Naive thymus-derived CD4-positive, alpha-beta T cell (primary cell): ENCODE data around the gene ACER2. TPM values are rescaled to one million over a fixed set of nuclear protein-coding genes. Genes with fewer than 3 reads are reported as not detected.
"Not testable (repeated sequence)": the region's sequence is repeated elsewhere in the genome, so short reads cannot be mapped to it uniquely, and the experiment has no call there.

Source experiments
- ATAC-seq: fragments of 150-1000 bp; cut with Tn5 transposase; 2 replicates; pipeline ENCODE4 v1.10.0; 2021; ENCODE audit warnings: mild to moderate bottlenecking, moderate library complexity
- CTCF ChIA-PET: fragments of 350-600 bp; sonication (Branson Sonifier 250); formaldehyde crosslinking; loops from one replicate; lab custom pipeline; 2021; ENCODE audit warnings: antibody characterized with exemption; lab: Charles Lee
- POLR2A ChIA-PET: fragments of 350-600 bp; sonication (Branson Sonifier 250); formaldehyde crosslinking; loops from one replicate; lab custom pipeline; 2021; ENCODE audit warnings: antibody characterized with exemption, inconsistent platforms; lab: Charles Lee
- DNase-seq, 9 donors: peaks; one replicate each; pipeline versions ENCODE4 v3.0.0 to v3.0.0-alpha.2; 2020 to 2022; ENCODE audit warnings: mixed read lengths in 1 of 9
- H3K27ac ChIP-seq: one replicate; pipeline ENCODE4 v1.7.0; 2013; ENCODE audit warnings: mild to moderate bottlenecking, low read depth, low read length, moderate library complexity
- H3K27me3 ChIP-seq, 2 donors: one replicate each; pipeline ENCODE4 v1.7.0; 2013; ENCODE audit warnings: low read length in 2 of 2, mild to moderate bottlenecking in 2 of 2, moderate library complexity in 2 of 2; ENCODE audit not compliant: control insufficient read depth in 2 of 2, insufficient read depth in 2 of 2
- H3K36me3 ChIP-seq, 3 experiments: 1 replicate in 2 of 3; 2 replicates in 1 of 3; pipeline ENCODE4 v1.7.0; 2013; ENCODE audit warnings: low read length in 3 of 3, mild to moderate bottlenecking in 3 of 3, moderate library complexity in 1 of 3; ENCODE audit not compliant: insufficient read depth in 3 of 3, control insufficient read depth in 2 of 3
- H3K4me1 ChIP-seq, 2 donors: one replicate each; pipeline ENCODE4 v1.7.0; 2013; ENCODE audit warnings: low read length in 2 of 2, mild to moderate bottlenecking in 2 of 2, moderate library complexity in 1 of 2; ENCODE audit not compliant: control insufficient read depth in 2 of 2, insufficient read depth in 2 of 2
- H3K4me3 ChIP-seq: 2 replicates; pipeline ENCODE4 v1.7.0; 2013; ENCODE audit warnings: mild to moderate bottlenecking, low read length
- H3K9me3 ChIP-seq, 3 experiments: 1 replicate in 2 of 3; 2 replicates in 1 of 3; pipeline ENCODE4 v1.7.0; 2013; ENCODE audit warnings: low read length in 3 of 3; ENCODE audit not compliant: control insufficient read depth in 2 of 3
- H3K27ac Mint-ChIP-seq, 9 donors: one replicate each; pipeline ENCODE4 v1.8.0; 2020 to 2022; ENCODE audit warnings: mixed read lengths in 9 of 9, mild to moderate bottlenecking in 8 of 9, moderate library complexity in 5 of 9, inconsistent platforms in 2 of 9
- H3K27me3 Mint-ChIP-seq, 5 donors: one replicate each; pipeline ENCODE4 v1.8.0; 2021 to 2022; ENCODE audit warnings: mixed read lengths in 5 of 5, mild to moderate bottlenecking in 1 of 5
- H3K36me3 Mint-ChIP-seq, 5 donors: one replicate each; pipeline ENCODE4 v1.8.0; 2020 to 2022; ENCODE audit warnings: mixed read lengths in 5 of 5, mild to moderate bottlenecking in 3 of 5, inconsistent platforms in 1 of 5
- H3K4me1 Mint-ChIP-seq, 7 donors: one replicate each; pipeline ENCODE4 v1.8.0; 2020 to 2022; ENCODE audit warnings: mixed read lengths in 7 of 7, mild to moderate bottlenecking in 3 of 7, inconsistent platforms in 1 of 7
- H3K4me3 Mint-ChIP-seq, 10 donors: one replicate each; pipeline ENCODE4 v1.8.0; 2020 to 2022; ENCODE audit warnings: mild to moderate bottlenecking in 10 of 10, mixed read lengths in 10 of 10, moderate library complexity in 6 of 10, inconsistent platforms in 2 of 10
- H3K9me3 Mint-ChIP-seq, 11 donors: one replicate each; pipeline ENCODE4 v1.8.0; 2020 to 2022; ENCODE audit warnings: mixed read lengths in 11 of 11, mild to moderate bottlenecking in 4 of 11, inconsistent platforms in 1 of 11, moderate library complexity in 1 of 11
- intact Hi-C, 2 donors: fragments of 100-400 bp; cut with micrococcal nuclease; formaldehyde crosslinking; loops; one replicate each; pipeline ENCODE4 v1.15.1; 2023
- polyA plus RNA-seq, 2 donors: library from polyadenylated mRNA; unstranded; fragments of 300-500 nt; fragmentation: Illumina TruSeq; gene quantifications; one replicate each; pipeline ENCODE4 v1.2.3, GENCODE V29; 2021
- total RNA-seq, 6 experiments: library from RNA in 5 of 6; stranded (reverse) in 5 of 6; gene quantifications; 1 replicate in 5 of 6; 2 replicates in 1 of 6; pipeline ENCODE4 v1.2.3 and lab custom pipeline; 2021 to 2026

Gene ACER2
- total and polyA plus RNA-seq, 7 experiments from 2014 or later: 0.31 to 5.7 (median 2.5) TPM

GRCh38 chr9:19397845-19398244 lies 11.0 kb upstream of the ACER2 start:
- H3K27ac Mint-ChIP-seq: no peak overlapping the region

DNA sequence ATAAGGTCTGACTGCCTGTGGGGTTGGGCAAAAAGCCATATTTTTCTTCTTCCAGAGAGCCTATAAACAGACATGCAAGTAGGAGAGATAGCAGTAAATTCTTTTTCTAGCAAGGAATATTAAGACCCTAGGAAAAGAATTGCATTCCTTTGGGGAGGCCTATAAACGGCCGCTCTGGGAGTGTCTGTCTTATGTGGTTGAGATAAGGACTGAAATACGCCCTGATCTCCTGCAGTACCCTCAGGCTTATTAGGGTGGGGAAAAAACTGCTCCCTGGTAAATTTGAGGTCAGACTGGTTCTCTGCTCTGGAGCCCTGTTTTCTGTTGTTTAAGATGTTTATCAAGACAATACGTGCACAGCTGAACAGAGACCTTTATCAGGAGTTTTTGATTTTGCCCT lies 5.6 kb upstream of the ACER2 start:
- H3K4me1 ChIP-seq, ATAC-seq, H3K4me3 Mint-ChIP-seq, DNase-seq, H3K36me3 ChIP-seq, H3K9me3 ChIP-seq, H3K27ac Mint-ChIP-seq, H3K27me3 Mint-ChIP-seq, H3K27me3 ChIP-seq, intact Hi-C loops, H3K36me3 Mint-ChIP-seq, POLR2A ChIA-PET, H3K4me1 Mint-ChIP-seq, CTCF ChIA-PET, H3K27ac ChIP-seq, H3K4me3 ChIP-seq, H3K9me3 Mint-ChIP-seq: not testable (repeated sequence)

More at GRCh38 chr9:19397845-19398244, 11.0 kb upstream of the ACER2 start:
- H3K36me3 ChIP-seq: no peaks in the 10 kb centered on the region
- intact Hi-C loops: no loop called here
- ChIA-PET POLR2A (interaction anchor here (1.1 kb wide), 1 partner anchor 16 kb away, joined by 3 read pairs; no protein-coding TSS in a partner anchor), CTCF (no interaction called here)
- H3K27ac ChIP-seq: no peak overlapping the region
- Mint-ChIP-seq H3K4me1 (no peaks in the 10 kb centered on the region), H3K36me3 (peaks cover 0 to 4% (median 0%) of the 10 kb centered on the region in 5 donors), H3K9me3 (peaks cover 0 to 5% (median 0%) of the 10 kb centered on the region in 11 donors), H3K4me3 (no peak overlapping the region), H3K27me3 (peaks cover 0 to 12% (median 0%) of the 10 kb centered on the region in 5 donors)
- H3K27me3 ChIP-seq: no peaks in the 10 kb centered on the region
- no peaks in the 10 kb centered on the region for H3K9me3 ChIP-seq
- no peaks in the 10 kb centered on the region for H3K4me1 ChIP-seq
- H3K4me3 ChIP-seq: no peak overlapping the region
- DNase-seq (no peak), ATAC-seq (no peak)

DNA sequence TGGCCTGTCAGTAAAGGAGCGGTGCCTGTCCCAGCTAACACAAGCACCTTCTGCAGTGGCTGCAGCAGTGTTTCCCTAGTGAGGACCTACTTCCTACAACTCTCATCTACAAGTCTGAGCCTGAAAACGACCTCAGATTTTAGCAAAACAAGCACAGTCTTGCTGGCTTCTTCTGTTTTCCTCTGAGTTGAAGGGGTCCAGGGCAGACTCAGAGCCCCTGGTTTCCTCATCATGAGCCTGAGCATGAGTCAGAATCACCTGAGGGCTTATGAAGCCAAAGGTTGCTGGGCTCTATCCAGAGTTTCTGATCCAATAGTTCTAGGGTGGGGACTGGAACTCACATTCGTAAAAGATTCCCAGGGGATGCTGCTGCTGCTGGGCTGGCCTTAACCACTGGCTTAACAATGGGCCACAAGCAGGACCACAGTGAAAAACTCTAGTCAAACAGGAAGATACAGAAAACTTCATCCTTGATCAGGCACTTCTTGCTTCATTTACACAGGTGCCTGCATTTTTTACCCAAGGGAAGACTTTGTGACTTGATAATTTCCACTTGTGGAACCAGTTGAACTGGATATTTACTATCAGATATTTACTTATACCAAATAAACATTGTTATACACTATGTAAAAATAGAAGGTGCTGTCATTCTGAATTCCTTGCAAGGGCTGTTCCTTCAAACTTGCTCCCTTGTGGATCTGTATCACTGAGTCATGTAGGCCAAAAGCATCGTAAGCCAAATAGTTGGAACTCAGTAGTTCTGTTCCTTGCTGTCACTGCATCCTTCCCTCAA lies 4.3 kb upstream of the ACER2 start:
- no peak overlapping the region for H3K4me3 ChIP-seq
- Mint-ChIP-seq H3K27ac (no peak overlapping the region), H3K4me3 (no peak overlapping the region), H3K27me3 (peaks cover 0 to 8% (median 0%) of the 10 kb centered on the region in 5 donors), H3K9me3 (peaks cover 0 to 8% (median 1%) of the 10 kb centered on the region in 11 donors), H3K4me1 (peaks cover 2 to 13% (median 4%) of the 10 kb centered on the region in 7 donors), H3K36me3 (peaks cover 0 to 6% (median 2%) of the 10 kb centered on the region in 5 donors)
- peaks cover 0 to 3% (median 0%) of the 10 kb centered on the region in 3 experiments for H3K9me3 ChIP-seq
- DNase-seq (no peak), ATAC-seq (no peak)
- no peaks in the 10 kb centered on the region for H3K27me3 ChIP-seq
- H3K36me3 ChIP-seq: peaks cover 0 to 7% (median 0%) of the 10 kb centered on the region in 3 experiments
- CTCF ChIA-PET: no interaction called here
- intact Hi-C loops: loop anchor here in 1 of 2 donors (5.0 kb wide), 1 partner anchor 32 kb away; no protein-coding TSS in a partner anchor
- POLR2A ChIA-PET: no interaction called here
- no peaks in the 10 kb centered on the region for H3K4me1 ChIP-seq
- no peak overlapping the region for H3K27ac ChIP-seq

- H3K27ac Mint-ChIP-seq: peak overlapping the region in 3 of 9 donors; percentile 9 to 45 (median 35)
- POLR2A ChIA-PET: interaction anchor here (0.7 to 1.4 kb wide), 2 partner anchors 10 to 26 kb away, joined by 3 to 5 read pairs; partner anchors contain the start of gene RPS6
Measured at GRCh38 chr9:19405771-19406170, 3.0 kb upstream of the ACER2 start.

DNA sequence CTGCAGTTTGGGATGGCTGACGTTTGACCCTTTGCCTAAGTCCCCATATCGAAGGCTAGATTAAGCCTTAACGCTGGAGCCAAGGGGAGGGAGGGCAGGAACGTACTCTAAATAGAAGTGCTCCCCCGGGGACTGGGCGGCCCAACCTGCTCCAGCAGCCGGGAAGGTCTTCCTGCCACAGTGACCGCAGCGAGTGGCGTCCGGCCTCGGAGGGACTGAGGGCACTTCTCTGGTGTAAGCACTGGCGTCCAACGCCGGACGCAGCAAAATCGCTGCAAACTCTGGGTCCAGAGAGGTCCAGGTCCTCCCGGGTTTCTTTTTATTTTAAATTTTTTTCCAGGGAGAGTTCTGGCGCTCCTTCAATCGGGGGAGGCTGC lies 505 bp upstream of the ACER2 start:
- H3K36me3 ChIP-seq: peaks cover 0 to 7% (median 0%) of the 10 kb centered on the region in 3 experiments
- H3K4me3 Mint-ChIP-seq: peak overlapping the region; percentile 78 to 99 (median 94)
- H3K36me3 Mint-ChIP-seq: peaks cover 0 to 11% (median 4%) of the 10 kb centered on the region in 5 donors
- H3K4me3 ChIP-seq: peak overlapping the region; percentile 96
- peaks cover 0 to 6% of the 10 kb centered on the region in 2 donors for H3K4me1 ChIP-seq
- DNase-seq (peak in 2 of 9 donors; percentile 8), ATAC-seq (no peak)
- H3K27me3 ChIP-seq: no peaks in the 10 kb centered on the region
- H3K27ac Mint-ChIP-seq: peak overlapping the region in 8 of 9 donors; percentile 24 to 88 (median 60)
- intact Hi-C loops: loop anchor here (1.0 to 5.0 kb wide), 13 partner anchors 28 to 359 kb away; partner anchors contain the start of genes DENND4C (in 2 of the 2), HAUS6 (in 2 of the 2), RPS6 (in 2 of the 2) and RRAGA (in 2 of the 2)
- POLR2A ChIA-PET: interaction anchor here (1.4 to 3.1 kb wide), 2 partner anchors 29 to 33 kb away, joined by 3 to 21 read pairs; partner anchors contain the start of gene RPS6
- CTCF ChIA-PET: no interaction called here
- H3K9me3 Mint-ChIP-seq: peaks cover 0 to 8% (median 0%) of the 10 kb centered on the region in 11 donors
- H3K27ac ChIP-seq: peak overlapping the region; percentile 72
- H3K9me3 ChIP-seq: peaks cover 0 to 3% (median 0%) of the 10 kb centered on the region in 3 experiments
- peaks cover 0 to 9% (median 0%) of the 10 kb centered on the region in 5 donors for H3K27me3 Mint-ChIP-seq
- peaks cover 8 to 30% (median 19%) of the 10 kb centered on the region in 7 donors for H3K4me1 Mint-ChIP-seq

More at GRCh38 chr9:19405771-19406170, 3.0 kb upstream of the ACER2 start:
- Histone ChIP-seq H3K27me3 (no peaks in the 10 kb centered on the region), H3K36me3 (peaks cover 0 to 7% (median 0%) of the 10 kb centered on the region in 3 experiments), H3K27ac (no peak overlapping the region), H3K9me3 (peaks cover 0 to 3% (median 0%) of the 10 kb centered on the region in 3 experiments), H3K4me3 (no peak overlapping the region), H3K4me1 (peaks cover 0 to 6% of the 10 kb centered on the region in 2 donors)
- Mint-ChIP-seq H3K9me3 (peaks cover 0 to 8% (median 1%) of the 10 kb centered on the region in 11 donors), H3K36me3 (peaks cover 0 to 6% (median 2%) of the 10 kb centered on the region in 5 donors), H3K4me1 (peaks cover 8 to 21% (median 16%) of the 10 kb centered on the region in 7 donors), H3K4me3 (no peak overlapping the region), H3K27me3 (peaks cover 0 to 13% (median 0%) of the 10 kb centered on the region in 5 donors)
- DNase-seq: no peak
- ATAC-seq: no peak
- intact Hi-C loops: loop anchor here in 1 of 2 donors (5.0 kb wide), 1 partner anchor 33 kb away; no protein-coding TSS in a partner anchor
- CTCF ChIA-PET: no interaction called here
